Duodenal mucosa (tissue), 2 donors: Measurements from ENCODE around the gene SLC25A45.

Experiments
- H3K27ac ChIP-seq: one replicate; pipeline ENCODE4 v1.7.0; 2013; ENCODE audit warnings: low read depth, low read length
- H3K27me3 ChIP-seq, 2 donors: one replicate each; pipeline ENCODE4 v1.7.0; 2013; ENCODE audit warnings: low read length in 2 of 2, control low read depth in 1 of 2; ENCODE audit not compliant: insufficient read depth in 2 of 2, control insufficient read depth in 1 of 2
- H3K36me3 ChIP-seq, 2 donors: one replicate each; pipeline ENCODE4 v1.7.0; 2013; ENCODE audit warnings: low read length in 2 of 2, control low read depth in 1 of 2; ENCODE audit not compliant: insufficient read depth in 2 of 2, control insufficient read depth in 1 of 2
- H3K4me1 ChIP-seq, 2 donors: one replicate each; pipeline ENCODE4 v1.7.0; 2013; ENCODE audit warnings: low read length in 2 of 2, control low read depth in 1 of 2; ENCODE audit not compliant: insufficient read depth in 2 of 2, control insufficient read depth in 1 of 2
- H3K4me3 ChIP-seq, 2 donors: one replicate each; pipeline ENCODE4 v1.7.0; 2013; ENCODE audit warnings: low read length in 2 of 2, low read depth in 1 of 2
- H3K9ac ChIP-seq, 2 donors: one replicate each; pipeline ENCODE4 v1.7.0; 2013; ENCODE audit warnings: low read length in 2 of 2, low read depth in 1 of 2
- H3K9me3 ChIP-seq, 2 donors: one replicate each; pipeline ENCODE4 v1.7.0; 2013; ENCODE audit warnings: low read length in 2 of 2, control low read depth in 1 of 2; ENCODE audit not compliant: control insufficient read depth in 1 of 2

SLC25A45 gene

DNA sequence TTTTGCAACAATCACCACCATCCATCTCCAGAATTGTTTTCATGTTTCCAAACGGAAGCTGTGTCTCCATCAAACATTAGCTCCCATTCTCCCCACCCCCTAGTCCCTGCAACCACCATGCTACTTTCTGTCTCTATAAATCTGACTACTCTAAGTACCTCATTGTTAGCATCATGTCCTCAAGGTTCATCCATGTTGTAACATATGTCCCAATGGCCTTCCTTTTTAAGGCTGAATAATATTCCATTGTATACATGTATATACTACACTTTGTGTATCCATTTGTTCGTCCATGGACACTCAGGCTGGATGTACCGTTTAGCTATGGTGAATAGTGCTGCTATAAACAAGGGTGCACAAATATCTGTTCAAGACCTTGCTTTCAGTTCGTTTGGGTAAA lies 57.0 kb downstream of the SLC25A45 start:
- Histone ChIP-seq H3K36me3 (peaks cover 14 to 24% of the 10 kb centered on the region in 2 donors), H3K27ac (no peak overlapping the region), H3K9ac (no peak overlapping the region), H3K9me3 (no peaks in the 10 kb centered on the region), H3K27me3 (no peaks in the 10 kb centered on the region), H3K4me1 (peaks cover 22 to 29% of the 10 kb centered on the region in 2 donors), H3K4me3 (no peak overlapping the region)
